ENCODE results near the gene PANX2.
A peak's percentile ranks its signal among the peaks of the same experiment; 100 is the strongest.

PANX2 gene

DNA sequence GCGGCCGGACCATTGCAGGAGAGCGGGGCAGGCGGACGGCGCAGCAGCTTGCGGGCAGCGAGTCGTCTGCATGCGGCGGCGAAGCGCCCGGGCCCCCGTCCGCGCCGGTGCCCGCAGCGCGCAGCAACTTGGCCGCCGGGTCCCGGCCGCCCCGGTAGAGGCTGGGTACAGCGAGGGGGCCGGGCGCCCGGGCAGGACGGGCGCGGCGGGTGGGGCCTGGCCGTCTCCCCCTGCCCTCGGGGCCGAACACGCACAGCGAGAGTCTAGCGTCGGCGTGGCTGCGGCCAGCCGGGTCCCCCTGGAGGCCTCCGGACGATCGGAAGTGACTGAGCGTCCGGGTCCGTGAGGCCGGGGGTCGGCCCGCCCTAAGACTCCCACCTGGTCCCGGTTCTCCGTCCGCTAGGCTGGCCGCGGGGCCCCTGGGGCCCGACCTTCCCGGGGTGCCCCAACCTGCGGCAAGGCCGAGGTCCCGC is 14.4 kb downstream of the PANX2 start:
- Histone ChIP-seq H3K27me3 (replicated peaks; ENCODE audit: insufficient read depth, low read length) (peaks cover 4% of the 10 kb centered on the region; the same call in 1 of the 2 replicates), H3K79me2 (ENCODE audit: low read length) (peaks cover 40% of the 10 kb centered on the region), H3K4me3 (ENCODE audit: low read length) (peak overlapping the region; percentile 91), H3K27ac (ENCODE audit: low read length) (no peak overlapping the region), H3K36me3 (replicated peaks; ENCODE audit: insufficient read depth, low read length) (no peaks in the 10 kb centered on the region), H3K9me2 (replicated peaks; ENCODE audit: insufficient read depth, low read length) (no peaks in the 10 kb centered on the region), H3K9ac (ENCODE audit: low read length) (peak overlapping the region; percentile 74), H3K9me3 (replicated peaks; ENCODE audit: insufficient read depth, low read length) (no peaks in the 10 kb centered on the region), H3K4me2 (ENCODE audit: low read depth, low read length) (peak overlapping the region; percentile 100), H2AFZ (ENCODE audit: low read length) (peak overlapping the region; percentile 100), H3F3A (ENCODE audit: insufficient read depth, low read length) (peaks cover 29% of the 10 kb centered on the region), H3K4me1 (ENCODE audit: low read length) (peaks cover 31% of the 10 kb centered on the region), H4K20me1 (ENCODE audit: insufficient read depth, low read length) (no peaks in the 10 kb centered on the region)
- TF ChIP-seq EZH2 (optimal IDR thresholded peaks at IDR 0.05; ENCODE audit: low read depth, low read length), result no peak
- no peak for TF ChIP-seq CTCF (IDR thresholded peaks at IDR 0.05; ENCODE audit: low read length)
- no peak for DNase-seq

GRCh38 chr22:50185375-50186087 is 15.0 kb downstream of the PANX2 start, which contains the start of gene TRABD:
TSS of gene TRABD (plus strand) at chr22:50185913. CDS start at chr22:50193061, 7,148 bp downstream.
- DNase-seq, result peak; percentile 92
- Histone ChIP-seq H3K9ac (ENCODE audit: low read length) (peak within 1 kb of the TSS; percentile 89), H3K9me3 (replicated peaks; ENCODE audit: insufficient read depth, low read length) (no peaks in the 10 kb centered on the region), H3K36me3 (replicated peaks; ENCODE audit: insufficient read depth, low read length) (no peaks in the 10 kb centered on the region), H3K4me1 (ENCODE audit: low read length) (peaks cover 33% of the 10 kb centered on the region), H3K9me2 (replicated peaks; ENCODE audit: insufficient read depth, low read length) (no peaks in the 10 kb centered on the region), H3K27me3 (replicated peaks; ENCODE audit: insufficient read depth, low read length) (peaks cover 4% of the 10 kb centered on the region; the same call in 1 of the 2 replicates), H4K20me1 (ENCODE audit: insufficient read depth, low read length) (no peaks in the 10 kb centered on the region), H3K4me3 (ENCODE audit: low read length) (peak within 1 kb of the TSS; percentile 91), H3K4me2 (ENCODE audit: low read depth, low read length) (peak within 1 kb of the TSS; percentile 100), H3K79me2 (ENCODE audit: low read length) (peaks cover 40% of the 10 kb centered on the region), H3K27ac (ENCODE audit: low read length) (peak within 1 kb of the TSS; percentile 71), H2AFZ (ENCODE audit: low read length) (peak within 1 kb of the TSS; percentile 100), H3F3A (ENCODE audit: insufficient read depth, low read length) (peaks cover 35% of the 10 kb centered on the region)
- no peak for TF ChIP-seq EZH2phosphoT487 (IDR thresholded peaks at IDR 0.05; ENCODE audit: low read length)
- TF ChIP-seq EZH2 (optimal IDR thresholded peaks at IDR 0.05; ENCODE audit: low read depth, low read length), result no peak
- no peak for TF ChIP-seq CTCF (IDR thresholded peaks at IDR 0.05; ENCODE audit: low read length)

DNA sequence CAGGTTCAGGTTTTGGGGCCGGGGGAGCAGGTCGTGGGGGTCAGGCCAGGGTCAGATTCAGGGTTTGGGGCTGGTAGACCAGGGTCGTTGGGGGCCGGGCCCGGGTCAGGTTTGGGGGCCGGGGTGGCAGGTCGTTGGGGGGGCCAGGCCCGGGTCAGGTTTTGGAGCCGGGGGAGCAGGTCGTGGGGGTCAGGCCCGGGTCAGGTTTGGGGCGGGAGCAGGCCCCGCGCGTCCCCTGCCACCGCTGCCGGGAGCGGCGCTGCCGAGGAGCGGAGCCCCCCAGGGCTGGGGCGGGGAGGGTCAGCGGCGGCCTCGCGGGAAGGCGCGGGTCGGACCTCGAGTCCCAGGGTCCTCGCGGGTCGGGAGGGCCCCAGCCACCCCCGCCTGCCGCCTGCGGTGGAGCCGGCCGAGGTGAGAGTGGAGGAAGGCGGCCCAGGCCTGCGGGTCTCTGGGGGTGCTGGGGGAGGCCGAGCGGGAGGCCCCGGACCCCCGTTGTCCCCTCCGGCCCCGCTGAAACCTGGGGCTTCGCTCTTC is 15.7 kb downstream of the PANX2 start:
- Histone ChIP-seq H3F3A (ENCODE audit: insufficient read depth, low read length) (peaks cover 42% of the 10 kb centered on the region), H3K9me2 (replicated peaks; ENCODE audit: insufficient read depth, low read length) (no peaks in the 10 kb centered on the region), H3K27me3 (replicated peaks; ENCODE audit: insufficient read depth, low read length) (peaks cover 4% of the 10 kb centered on the region; the same call in 1 of the 2 replicates), H3K27ac (ENCODE audit: low read length) (peak overlapping the region; percentile 71), H3K4me1 (ENCODE audit: low read length) (peaks cover 38% of the 10 kb centered on the region), H3K9ac (ENCODE audit: low read length) (peak overlapping the region; percentile 89), H3K36me3 (replicated peaks; ENCODE audit: insufficient read depth, low read length) (no peaks in the 10 kb centered on the region), H3K9me3 (replicated peaks; ENCODE audit: insufficient read depth, low read length) (no peaks in the 10 kb centered on the region), H3K79me2 (ENCODE audit: low read length) (peaks cover 46% of the 10 kb centered on the region), H2AFZ (ENCODE audit: low read length) (peak overlapping the region; percentile 9; the same call in 1 of the 2 replicates), H3K4me2 (ENCODE audit: low read depth, low read length) (peak overlapping the region; percentile 89), H3K4me3 (ENCODE audit: low read length) (peak overlapping the region; percentile 83), H4K20me1 (ENCODE audit: insufficient read depth, low read length) (no peaks in the 10 kb centered on the region)
- TF ChIP-seq CTCF (IDR thresholded peaks at IDR 0.05; ENCODE audit: low read length), result no peak
- no peak for TF ChIP-seq EZH2phosphoT487 (IDR thresholded peaks at IDR 0.05; ENCODE audit: low read length)
- no peak for DNase-seq

Measured in MM.1S (cell line).